COLO829 (cell line): Measurements from ENCODE around the gene HDAC4.

Experiments
- DNase-seq: peaks from one replicate; pipeline ENCODE4 v3.0.0; 2012; ENCODE audit warnings: low spot score

Gene HDAC4

DNA sequence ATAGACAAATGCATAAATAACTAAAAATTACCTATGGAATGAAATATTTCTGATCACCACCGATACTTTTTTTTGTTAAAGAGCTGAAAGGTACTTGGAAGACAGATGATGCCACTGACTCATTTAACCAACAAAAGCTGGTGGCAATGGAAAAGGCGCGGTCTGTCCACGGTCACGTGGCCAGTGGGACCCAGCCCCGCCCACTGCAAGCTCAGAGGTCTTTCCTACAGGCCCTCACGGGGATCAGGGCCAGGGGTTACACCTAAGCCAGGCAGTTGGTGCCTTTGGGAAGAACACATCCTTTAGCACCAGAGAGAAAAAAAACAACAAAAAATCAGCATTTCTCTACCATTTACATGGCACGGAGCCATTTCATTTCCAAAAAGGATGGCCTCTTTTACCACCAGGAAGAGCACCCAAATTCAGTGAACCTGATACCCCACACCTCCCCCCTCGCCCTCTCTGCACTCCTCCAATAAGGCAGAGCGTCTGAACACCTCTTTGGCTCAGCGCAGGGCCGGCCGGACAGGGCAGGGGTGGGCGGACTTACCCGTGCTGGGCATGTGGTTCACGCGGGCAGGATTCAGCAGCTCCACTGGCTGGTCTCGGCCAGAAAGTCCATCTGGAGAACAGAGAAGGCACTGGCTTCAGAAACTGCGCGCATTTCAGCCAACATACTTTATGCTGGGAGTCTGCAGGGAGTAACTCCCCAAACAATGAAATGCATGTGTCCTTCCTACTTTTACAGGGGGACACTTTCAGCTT, 164.6 kb downstream of the HDAC4 start:
- no peak for DNase-seq

DNA sequence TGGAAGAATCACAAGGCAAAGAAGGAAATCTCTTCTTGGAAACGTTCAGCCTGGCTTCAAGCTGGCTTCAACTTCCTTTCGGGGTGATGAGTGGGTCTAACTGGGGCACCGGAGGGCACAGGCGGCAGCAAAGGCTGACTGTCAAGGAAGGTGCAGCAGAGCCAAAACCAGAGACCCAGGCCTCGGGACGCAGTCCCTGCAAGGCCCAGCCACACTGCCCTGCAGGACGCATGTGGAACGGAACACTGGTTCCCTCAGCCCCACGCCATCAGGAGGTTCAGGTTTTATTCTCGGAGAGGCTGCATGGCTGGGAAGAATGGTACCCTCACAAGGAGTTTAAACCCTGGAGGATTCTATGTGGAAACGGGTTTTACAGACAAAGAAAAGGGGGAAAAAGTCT, 165.5 kb downstream of the HDAC4 start:
- DNase-seq = no peak

DNA sequence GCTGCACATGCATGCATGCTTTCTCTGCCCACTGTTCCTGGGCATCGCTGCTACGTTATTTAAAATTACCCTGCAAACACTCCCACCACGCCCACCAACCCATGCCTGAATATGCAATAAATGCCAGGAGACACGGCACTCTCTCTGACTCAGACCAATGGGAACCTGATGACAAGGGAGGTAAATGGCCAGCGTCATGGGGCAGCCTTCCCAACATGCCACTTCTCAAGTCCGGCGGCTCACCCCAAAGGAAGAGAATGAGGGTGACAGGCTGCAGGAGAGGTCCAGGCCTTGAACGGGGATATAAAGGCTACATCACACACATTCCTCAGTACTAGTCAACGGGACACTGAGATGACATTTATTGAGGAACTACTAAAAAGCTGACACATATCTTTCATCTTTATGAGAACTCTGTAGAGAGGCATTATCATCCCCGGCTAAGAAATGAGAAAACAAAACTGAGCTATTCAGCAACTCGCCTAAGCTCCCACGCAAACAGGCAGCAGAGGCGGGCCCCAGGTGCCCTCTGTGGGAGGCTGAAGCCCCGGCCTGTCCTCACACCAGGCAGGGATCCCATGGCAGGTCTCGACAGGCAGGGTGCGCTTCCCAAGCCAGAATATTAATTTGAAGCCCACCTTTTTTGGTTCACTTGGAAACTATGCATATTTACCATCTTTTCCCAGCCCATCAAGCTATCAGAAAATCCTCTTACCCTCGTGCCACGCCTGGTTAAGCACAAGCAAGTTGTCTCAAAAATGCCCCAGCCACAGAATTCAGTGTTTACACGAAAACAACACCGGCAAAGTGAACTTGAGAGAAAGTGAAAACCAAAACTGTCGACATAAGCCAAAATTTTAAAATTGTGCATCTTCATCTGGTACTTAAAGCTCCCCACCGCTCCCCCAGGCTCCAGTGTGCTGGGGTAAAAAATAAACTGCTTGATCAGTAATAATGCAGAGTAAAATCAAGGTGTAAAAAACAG, 166.3 kb downstream of the HDAC4 start:
- no peak for DNase-seq

DNA sequence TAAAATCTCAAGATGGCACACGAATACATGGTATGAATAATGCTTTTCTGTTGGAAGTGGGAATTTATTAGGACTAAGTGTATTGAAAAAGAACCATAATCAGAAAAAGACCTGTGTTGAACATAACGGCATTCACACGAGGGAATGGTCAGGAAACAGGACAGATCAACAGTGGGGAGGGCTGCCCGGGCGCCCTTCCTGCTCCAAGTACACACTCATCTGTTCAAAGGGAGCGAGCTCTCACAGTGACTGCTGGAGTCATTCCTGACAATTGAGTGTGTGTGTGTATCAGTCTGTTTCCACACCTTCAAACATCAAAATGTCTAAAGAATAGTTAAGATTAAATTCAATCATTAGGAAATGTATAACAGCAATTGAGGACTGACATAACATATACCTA, 167.2 kb downstream of the HDAC4 start:
- DNase-seq = no peak

DNA sequence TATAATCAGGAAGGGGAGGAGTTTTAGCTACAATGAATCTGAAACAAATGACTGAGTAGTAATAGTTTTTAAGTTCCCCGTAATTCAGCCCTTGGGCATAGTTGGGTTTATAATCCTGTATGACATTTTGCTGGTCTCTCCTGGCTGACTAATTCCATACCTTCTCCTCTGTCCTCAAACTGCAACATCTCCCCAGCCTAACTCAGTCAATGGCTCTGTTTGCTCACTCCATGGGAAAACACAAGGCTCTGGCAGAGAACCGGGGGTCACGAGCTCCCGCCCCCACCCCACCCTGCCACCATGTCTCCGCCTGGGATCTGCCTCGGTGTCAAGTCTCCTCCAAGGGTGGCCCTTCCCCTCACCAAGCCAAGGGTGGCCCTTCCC, 168.6 kb downstream of the HDAC4 start:
- DNase-seq = no peak

DNA sequence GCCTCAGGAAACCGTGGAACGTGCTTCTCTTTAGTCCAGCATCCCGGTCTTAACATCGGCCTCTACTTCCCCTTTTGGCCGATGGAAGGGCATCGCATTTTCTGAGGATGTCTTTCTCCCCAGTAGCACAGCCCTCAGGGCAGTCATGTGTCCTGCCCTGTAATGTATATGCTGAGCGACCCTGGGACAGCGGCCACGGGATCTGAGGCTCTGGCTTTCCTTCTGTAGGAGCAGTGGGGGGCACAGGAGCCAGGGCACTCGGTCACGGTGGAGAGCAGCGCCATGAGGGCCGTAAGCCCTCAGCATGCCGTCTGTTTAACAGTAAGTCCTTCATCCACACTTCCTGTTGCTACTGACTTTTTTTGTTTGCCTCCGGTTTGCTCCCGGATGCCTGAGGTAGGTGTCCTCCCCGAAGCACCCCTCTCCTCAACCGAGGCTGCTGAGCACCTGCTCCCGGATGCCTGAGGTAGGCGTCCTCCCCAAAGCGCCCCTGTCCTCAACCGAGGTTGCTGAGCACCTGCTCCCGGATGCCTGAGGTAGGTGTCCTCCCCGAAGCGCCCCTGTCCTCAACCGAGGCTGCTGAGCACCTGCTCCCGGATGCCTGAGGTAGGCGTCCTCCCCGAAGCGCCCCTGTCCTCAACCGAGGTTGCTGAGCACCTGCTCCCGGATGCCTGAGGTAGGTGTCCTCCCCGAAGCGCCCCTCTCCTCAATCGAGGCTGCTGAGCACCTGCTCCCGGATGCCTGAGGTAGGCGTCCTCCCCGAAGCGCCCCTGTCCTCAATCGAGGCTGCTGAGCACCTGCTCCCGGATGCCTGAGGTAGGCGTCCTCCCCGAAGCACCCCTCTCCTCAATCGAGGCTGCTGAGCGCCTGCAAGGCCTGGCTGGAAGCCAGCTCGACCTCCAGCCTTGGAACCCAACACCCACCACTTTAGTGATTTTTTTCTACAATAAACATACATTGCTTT, 169.3 kb downstream of the HDAC4 start:
- no peak for DNase-seq

GRCh38 chr2:239230318-239231052, 170.3 kb downstream of the HDAC4 start:
- DNase-seq = no peak

DNA sequence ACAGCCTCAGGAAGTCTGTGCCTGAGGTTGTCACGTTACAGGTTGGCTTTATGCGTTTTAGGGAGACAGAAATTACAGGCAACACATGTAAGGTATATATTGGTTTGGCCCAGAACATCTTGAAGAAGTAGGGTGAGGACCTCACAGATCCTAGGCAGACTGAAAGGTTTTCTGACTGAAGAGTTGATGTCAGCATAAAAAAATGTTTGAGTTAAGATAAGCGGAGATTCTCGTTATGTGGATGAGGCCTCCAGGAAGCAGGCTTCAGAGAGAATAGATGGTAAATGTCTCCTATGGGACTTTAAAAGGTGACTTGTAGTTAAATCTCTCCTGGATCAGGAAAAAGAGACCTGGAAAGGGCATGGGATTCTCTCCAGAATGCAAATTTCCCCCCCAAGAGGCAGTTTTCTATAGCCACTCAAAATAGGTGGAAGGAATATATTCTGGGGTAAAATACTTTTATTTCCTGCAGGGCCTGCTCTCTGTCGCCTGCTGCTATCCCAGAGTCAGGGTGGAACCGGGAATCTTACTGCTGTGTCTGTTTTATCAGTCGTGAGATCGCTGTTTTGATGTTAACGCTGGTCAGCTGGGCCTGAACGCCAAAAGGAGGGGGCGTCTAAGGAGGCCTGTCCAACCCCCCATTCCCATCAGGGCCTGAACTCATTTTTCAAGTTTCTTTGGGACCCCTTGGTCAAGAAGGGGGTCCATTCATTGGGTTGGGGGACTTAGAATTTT, 171.1 kb downstream of the HDAC4 start:
- no peak for DNase-seq

DNA sequence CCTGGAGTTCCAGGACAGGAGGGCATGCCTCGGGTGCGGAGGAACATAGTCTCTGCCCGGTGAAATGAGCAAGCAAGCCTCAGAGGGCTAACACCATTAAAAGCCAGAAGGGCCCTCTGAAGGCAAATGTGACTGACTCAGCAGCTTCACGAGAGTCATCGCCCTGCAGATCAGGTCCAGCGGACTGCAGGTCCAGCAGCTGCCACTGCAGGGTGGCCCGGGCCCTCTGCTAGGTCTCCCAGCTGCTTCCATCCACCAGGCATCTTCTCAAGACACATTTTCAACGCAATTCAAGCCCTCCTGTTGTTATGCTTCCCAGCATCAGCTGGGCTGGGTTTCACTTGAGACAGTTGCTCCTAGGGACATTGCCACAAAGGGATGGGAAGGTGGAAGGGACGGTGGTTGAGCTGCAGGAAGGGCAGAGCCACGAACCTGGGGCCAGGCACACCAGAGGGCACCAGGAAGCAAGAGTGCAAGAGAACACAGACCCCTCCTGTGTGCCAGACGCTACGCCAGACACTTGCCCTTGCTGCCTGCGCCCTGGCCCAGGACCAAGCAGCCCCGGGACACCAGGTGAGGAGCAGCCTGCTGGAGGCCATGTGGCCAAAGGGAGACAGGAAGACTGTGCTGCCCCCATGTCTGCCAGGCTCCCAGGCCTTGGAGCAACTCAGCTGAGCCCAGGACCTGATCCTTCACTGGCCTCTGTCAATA, 173.0 kb downstream of the HDAC4 start:
- DNase-seq = no peak

- no peak for DNase-seq
Observed at GRCh38 chr2:239226677-239227581, 173.9 kb downstream of the HDAC4 start.

GRCh38 chr2:239225871-239226561, 174.8 kb downstream of the HDAC4 start:
- DNase-seq = no peak

GRCh38 chr2:239225371-239225851, 175.4 kb downstream of the HDAC4 start:
- DNase-seq = no peak

DNA sequence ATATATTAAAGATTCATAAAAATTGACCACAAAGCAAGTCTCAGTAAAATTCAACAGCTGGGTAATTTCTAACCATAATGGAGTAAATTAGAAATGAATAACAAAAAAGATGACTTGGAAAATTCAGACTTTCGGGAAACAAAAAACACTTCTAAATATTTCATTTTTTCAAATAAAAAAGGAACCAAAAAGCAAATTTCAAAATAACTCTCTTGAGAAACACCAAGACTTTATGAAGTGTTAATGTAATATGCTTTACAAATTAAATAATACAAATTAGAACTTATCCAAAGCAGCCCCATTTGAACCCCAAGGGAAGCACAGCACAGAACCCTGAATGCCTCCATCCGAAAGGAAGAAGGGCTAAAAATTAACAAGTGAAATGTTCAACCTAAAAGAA, 175.9 kb downstream of the HDAC4 start:
- no peak for DNase-seq

DNA sequence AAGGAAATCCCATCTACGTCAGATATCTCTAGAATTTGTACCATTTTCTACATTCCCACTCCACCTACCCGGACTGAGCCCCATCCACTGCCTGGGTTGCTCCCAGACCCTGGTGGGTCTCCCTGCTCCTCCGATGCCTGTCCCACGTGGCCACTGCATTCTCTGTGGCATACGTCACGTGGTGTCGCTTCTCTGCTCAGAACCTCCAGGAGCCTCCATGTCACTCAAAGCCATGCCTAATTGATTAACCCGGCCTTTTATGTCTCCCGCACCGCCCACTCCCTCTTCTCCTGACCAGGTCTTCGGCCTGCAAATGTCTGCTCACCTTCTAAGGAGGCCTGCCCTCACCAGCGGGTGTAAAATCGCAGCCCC, 176.6 kb downstream of the HDAC4 start:
- DNase-seq = no peak

- peak; percentile 79 for DNase-seq
Observed at GRCh38 chr2:239223310-239224198, 177.3 kb downstream of the HDAC4 start.

DNA sequence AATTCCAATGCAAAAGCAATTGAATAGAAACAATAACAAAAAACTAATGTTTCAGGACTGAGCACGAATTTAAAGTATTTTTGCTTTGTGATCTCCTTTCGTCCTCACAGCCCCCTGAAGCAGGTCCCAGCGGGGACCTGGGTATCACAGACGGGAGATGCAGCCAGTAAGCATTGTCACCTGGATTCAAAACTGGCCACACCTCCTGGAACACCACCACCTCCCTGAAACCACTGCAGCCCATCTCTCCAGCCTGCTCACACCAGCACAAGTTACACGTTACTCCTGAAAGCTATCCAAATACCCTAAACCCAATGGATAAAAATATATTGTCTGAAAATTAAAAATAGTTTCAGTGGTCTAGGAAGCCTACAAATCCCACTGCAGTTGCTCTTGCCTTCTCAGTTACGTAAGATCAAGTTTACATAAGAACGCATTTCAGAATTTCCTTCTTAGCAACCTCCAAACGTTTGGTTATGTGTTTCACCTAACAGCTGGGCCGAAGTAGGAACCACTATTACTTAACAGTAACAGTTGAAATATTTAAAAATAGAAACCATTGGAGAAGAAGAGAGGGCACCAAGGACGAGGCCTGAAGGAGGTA, 178.0 kb downstream of the HDAC4 start:
- DNase-seq = no peak

DNA sequence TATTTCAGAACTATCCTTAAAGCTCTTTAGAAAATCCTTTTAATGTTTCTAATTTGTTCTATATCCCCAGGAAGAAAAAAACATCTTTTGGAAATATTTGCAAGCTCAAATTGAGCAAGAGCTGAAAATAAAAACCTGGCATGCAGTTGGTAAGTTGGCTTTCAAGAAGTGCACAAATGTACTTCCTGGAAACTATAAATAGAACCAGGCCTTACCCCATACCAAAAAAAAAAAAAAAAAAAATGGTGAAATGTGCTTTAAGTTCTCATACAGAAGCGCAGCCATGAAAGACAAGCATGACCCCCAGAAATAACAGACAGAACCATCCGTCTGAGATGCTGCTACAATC, 178.5 kb downstream of the HDAC4 start:
- no peak for DNase-seq
